GM12865 (cell line): ENCODE data around the gene SEMA3A.
A peak's percentile ranks its signal among the peaks of the same experiment; 100 is the strongest.

Source experiments
- DNase-seq: peaks from one replicate; pipeline ENCODE4 v3.0.0; 2010; ENCODE audit warnings: low read depth
- H3K4me3 ChIP-seq: 2 replicates; pipeline ENCODE4 v1.5.1; 2011; ENCODE audit warnings: mild to moderate bottlenecking, low read depth, low read length, control low read depth
- CTCF ChIP-seq: IDR thresholded peaks from 2 replicates; pipeline ENCODE4 v1.5.1; 2011; ENCODE audit warnings: low read length, control low read depth, low read depth, inconsistent platforms; ENCODE audit not compliant: insufficient read depth; ENCODE audit errors: missing control alignments

Gene SEMA3A

GRCh38 chr7:84190016-84190705 is 4.4 kb downstream of the SEMA3A start:
- H3K4me3 ChIP-seq, result no peak overlapping the region
- no peak for TF ChIP-seq CTCF
- DNase-seq, result no peak

- no peak for DNase-seq
- TF ChIP-seq CTCF, result peak; percentile 5
- no peak overlapping the region for H3K4me3 ChIP-seq
These were observed 5.7 kb downstream of the SEMA3A start for GRCh38 chr7:84188786-84189405.

- no peak overlapping the region for H3K4me3 ChIP-seq
- TF ChIP-seq CTCF, result no peak
- DNase-seq, result peak; percentile 44
These were observed 6.6 kb downstream of the SEMA3A start for GRCh38 chr7:84187813-84188510.

- TF ChIP-seq CTCF, result no peak
- no peak for DNase-seq
- no peak overlapping the region for H3K4me3 ChIP-seq
These were observed 7.3 kb downstream of the SEMA3A start for GRCh38 chr7:84187087-84187805.

- no peak for DNase-seq
- H3K4me3 ChIP-seq, result no peak overlapping the region
- TF ChIP-seq CTCF, result no peak
These were observed 10.8 kb downstream of the SEMA3A start for GRCh38 chr7:84183741-84184140.

- no peak for TF ChIP-seq CTCF
- no peak for DNase-seq
- no peak overlapping the region for H3K4me3 ChIP-seq
These were observed 12.3 kb downstream of the SEMA3A start for GRCh38 chr7:84182301-84182700.
